MCF 10A (cell line): ENCODE results near the gene SMOC2. TPM values are rescaled to one million over a fixed set of nuclear protein-coding genes. Genes with fewer than 3 reads are reported as not detected.

ENCODE experiments used
- BruUV-seq: library from RNA; stranded (reverse); fragments of 400-500 nt; replicated peaks from 2 replicates; lab custom pipeline; 2021; lab: Mats Ljungman, UMichigan
- CTCF ChIA-PET: fragments of 300-600 bp; sonication (Branson Sonifier 250); formaldehyde crosslinking; extraction: SDS; loops from one replicate; lab custom pipeline; 2021; ENCODE audit warnings: antibody characterized with exemption, inconsistent platforms; lab: Yijun Ruan, JAX
- POLR2A ChIA-PET: fragments of 300-600, 350-650 bp; sonication (Branson Sonifier 250); formaldehyde crosslinking; extraction: SDS; loops from one replicate; lab custom pipeline; 2020; ENCODE audit warnings: antibody characterized with exemption, inconsistent platforms; lab: Yijun Ruan, JAX
- DNase-seq: peaks from one replicate; pipeline ENCODE4 v3.0.0-alpha.2; 2018; ENCODE audit not compliant: unreplicated experiment
- H3K27ac Mint-ChIP-seq: one replicate; pipeline ENCODE4 v1.8.0; 2022; ENCODE audit warnings: mild to moderate bottlenecking, low read depth, mixed read lengths; ENCODE audit not compliant: unreplicated experiment
- H3K27me3 Mint-ChIP-seq: one replicate; pipeline ENCODE4 v1.8.0; 2022; ENCODE audit warnings: mixed read lengths; ENCODE audit not compliant: insufficient read depth, unreplicated experiment
- H3K36me3 Mint-ChIP-seq: one replicate; pipeline ENCODE4 v1.8.0; 2022; ENCODE audit warnings: mild to moderate bottlenecking, moderate library complexity, mixed read lengths; ENCODE audit not compliant: insufficient read depth, unreplicated experiment
- H3K4me1 Mint-ChIP-seq: one replicate; pipeline ENCODE4 v1.8.0; 2022; ENCODE audit warnings: mixed read lengths; ENCODE audit not compliant: insufficient read depth, unreplicated experiment
- H3K4me3 Mint-ChIP-seq: one replicate; pipeline ENCODE4 v1.8.0; 2022; ENCODE audit warnings: mild to moderate bottlenecking, moderate library complexity, mixed read lengths; ENCODE audit not compliant: unreplicated experiment
- H3K9me3 Mint-ChIP-seq: one replicate; pipeline ENCODE4 v1.8.0; 2022; ENCODE audit warnings: mixed read lengths; ENCODE audit not compliant: unreplicated experiment
- CTCF ChIP-seq: fragments of 200-600 bp; IDR thresholded peaks from one replicate; pipeline ENCODE4 v1.8.0; 2022; ENCODE audit warnings: antibody characterized with exemption, mild to moderate bottlenecking; ENCODE audit not compliant: unreplicated experiment
- intact Hi-C: fragments of 100-400 bp; cut with micrococcal nuclease; formaldehyde crosslinking; loops from 2 replicates; pipeline ENCODE4 v1.14.1; 2022
- total RNA-seq: library from RNA; stranded (reverse); gene quantifications from 2 replicates; pipeline ENCODE4 v1.2.3, GENCODE V29; 2022

Gene SMOC2
- total RNA-seq, 1 experiment from 2014 or later: not detected

DNA sequence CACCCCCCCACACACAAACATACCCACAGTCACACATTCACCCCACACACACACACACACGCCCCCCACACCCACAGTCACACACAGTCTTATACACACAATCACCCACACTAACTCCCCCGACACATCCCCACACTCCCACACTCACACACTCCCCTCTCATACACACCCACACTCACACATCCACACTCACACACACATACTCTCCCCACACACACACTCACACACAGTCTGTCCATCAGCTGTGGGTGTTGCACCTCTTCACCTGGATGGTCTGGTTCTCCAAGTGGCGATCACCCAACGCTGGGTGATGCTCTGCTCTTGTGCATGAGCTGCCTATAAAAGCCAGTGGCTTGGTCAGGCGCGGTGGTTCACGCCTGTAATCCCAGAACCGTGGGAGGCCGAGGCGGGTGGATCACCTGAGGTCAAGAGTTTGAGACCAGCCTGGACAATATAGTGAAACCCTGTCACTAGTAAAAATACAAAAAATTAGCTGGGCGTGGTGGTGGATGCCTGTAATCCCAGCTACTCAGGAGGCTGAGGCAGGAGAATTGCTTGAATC is 158.9 kb downstream of the SMOC2 start:
- Mint-ChIP-seq H3K4me3 (no peak overlapping the region), H3K27me3 (peaks cover 64% of the 10 kb centered on the region), H3K36me3 (no peaks in the 10 kb centered on the region), H3K9me3 (peaks cover 13% of the 10 kb centered on the region), H3K27ac (no peak overlapping the region), H3K4me1 (no peaks in the 10 kb centered on the region)
- ChIA-PET POLR2A (no interaction called here), CTCF (interaction anchor here (0.6 kb wide), 2 partner anchors 12 to 266 kb away, joined by 3 to 4 read pairs; no protein-coding TSS in a partner anchor)
- TF ChIP-seq CTCF: no peak
- BruUV-seq: no TSS peak
- intact Hi-C loops: no loop called here
- no peak for DNase-seq

DNA sequence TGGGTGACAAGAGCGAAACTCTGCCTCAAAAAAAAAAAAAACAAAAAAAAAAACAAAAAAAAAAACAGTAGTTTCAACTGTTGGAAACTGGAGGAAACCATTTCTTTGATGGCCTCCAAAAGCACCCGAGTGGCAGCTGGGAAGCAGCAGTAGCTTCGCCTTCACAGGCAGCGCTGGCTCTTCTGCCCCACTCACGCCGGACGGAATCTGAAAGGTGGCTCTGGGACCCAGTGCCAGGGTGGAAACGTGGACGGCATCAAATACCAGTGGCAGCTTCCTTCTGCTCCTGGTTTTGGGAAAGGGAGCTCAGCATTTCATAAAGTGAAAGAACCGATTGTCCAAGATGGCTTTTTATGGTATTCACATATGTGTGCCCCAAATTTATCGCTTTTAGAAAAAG is 159.4 kb downstream of the SMOC2 start:
- no peak overlapping the region for H3K27ac Mint-ChIP-seq
- H3K36me3 Mint-ChIP-seq: no peaks in the 10 kb centered on the region
- intact Hi-C loops: no loop called here
- H3K4me3 Mint-ChIP-seq: no peak overlapping the region
- ChIA-PET POLR2A (no interaction called here), CTCF (interaction anchor here (0.6 to 1.1 kb wide), 3 partner anchors 12 to 266 kb away, joined by 3 to 4 read pairs (median 3); no protein-coding TSS in a partner anchor)
- no peaks in the 10 kb centered on the region for H3K4me1 Mint-ChIP-seq
- H3K9me3 Mint-ChIP-seq: peaks cover 13% of the 10 kb centered on the region
- no peak for TF ChIP-seq CTCF
- no peak for DNase-seq
- BruUV-seq: no TSS peak
- H3K27me3 Mint-ChIP-seq: peaks cover 69% of the 10 kb centered on the region

GRCh38 chr6:168601111-168601510 is 160.1 kb downstream of the SMOC2 start:
- Mint-ChIP-seq H3K27me3 (peaks cover 70% of the 10 kb centered on the region), H3K4me3 (no peak overlapping the region), H3K27ac (no peak overlapping the region), H3K4me1 (no peaks in the 10 kb centered on the region), H3K9me3 (peaks cover 13% of the 10 kb centered on the region), H3K36me3 (no peaks in the 10 kb centered on the region)
- DNase-seq: no peak
- POLR2A ChIA-PET: no interaction called here
- intact Hi-C loops: no loop called here
- no TSS peak for BruUV-seq
- CTCF ChIA-PET: interaction anchor here (1.1 kb wide), 1 partner anchor 113 kb away, joined by 3 read pairs; no protein-coding TSS in a partner anchor
- no peak for TF ChIP-seq CTCF

GRCh38 chr6:168601546-168601945 is 160.6 kb downstream of the SMOC2 start:
- intact Hi-C loops: no loop called here
- Mint-ChIP-seq H3K27me3 (peaks cover 66% of the 10 kb centered on the region), H3K27ac (no peak overlapping the region), H3K36me3 (no peaks in the 10 kb centered on the region), H3K9me3 (peaks cover 13% of the 10 kb centered on the region), H3K4me1 (no peaks in the 10 kb centered on the region), H3K4me3 (no peak overlapping the region)
- BruUV-seq: no TSS peak
- DNase-seq: no peak
- ChIA-PET CTCF (interaction anchor here (0.6 to 1.1 kb wide), 2 partner anchors 112 to 211 kb away, joined by 3 read pairs; no protein-coding TSS in a partner anchor), POLR2A (no interaction called here)
- TF ChIP-seq CTCF: no peak
